RCC 7860 (cell line): ENCODE measurements around the gene SYNE1.
"Not testable (repeated sequence)": the region's sequence is repeated elsewhere in the genome, so short reads cannot be mapped to it uniquely, and the experiment has no call there.

Experiments used
- DNase-seq: peaks from one replicate; pipeline ENCODE4 v3.0.0-alpha.2; 2015; ENCODE audit warnings: low spot score
- FAIRE-seq: peaks from 2 replicates; lab custom pipeline; 2012; peaks lifted over from hg19 to GRCh38; lab: Jason Lieb, UNC

SYNE1 gene

GRCh38 chr6:152087701-152088100 is 549.5 kb downstream of the SYNE1 start:
- FAIRE-seq, result no peak

GRCh38 chr6:152087096-152087495 is 550.1 kb downstream of the SYNE1 start:
- DNase-seq (peak; percentile 48), FAIRE-seq (no peak)

More at GRCh38 chr6:152087701-152088100, 549.5 kb downstream of the SYNE1 start:
- DNase-seq, result no peak

- no peak for FAIRE-seq
- DNase-seq, result peak; percentile 9
These were observed 550.8 kb downstream of the SYNE1 start for GRCh38 chr6:152086223-152086873.

- FAIRE-seq, result no peak
These were observed 551.7 kb downstream of the SYNE1 start for GRCh38 chr6:152085451-152085921.

GRCh38 chr6:152078804-152079203 is 558.4 kb downstream of the SYNE1 start:
- FAIRE-seq (no peak), DNase-seq (no peak)

More at GRCh38 chr6:152085451-152085921, 551.7 kb downstream of the SYNE1 start:
- DNase-seq, result peak; percentile 77

- FAIRE-seq (no peak), DNase-seq (no peak)
These were observed 559.2 kb downstream of the SYNE1 start for GRCh38 chr6:152078001-152078400.

GRCh38 chr6:152076242-152076641 is 560.9 kb downstream of the SYNE1 start:
- not testable (repeated sequence) for FAIRE-seq, DNase-seq

- FAIRE-seq (no peak), DNase-seq (no peak)
These were observed 565.3 kb downstream of the SYNE1 start for GRCh38 chr6:152071843-152072242.
